Nephron progenitor cell (in vitro differentiated cells): ENCODE measurements around the gene CBL.

Experiments used
- DNase-seq: peaks from one replicate; pipeline ENCODE4 v3.0.0; 2021
- H3K27ac Mint-ChIP-seq: 2 replicates; pipeline ENCODE4 v1.8.0; 2021; ENCODE audit warnings: mild to moderate bottlenecking, moderate library complexity, mixed read lengths
- H3K27me3 Mint-ChIP-seq: 2 replicates; pipeline ENCODE4 v1.8.0; 2021; ENCODE audit warnings: mild to moderate bottlenecking, low read depth, mixed read lengths; ENCODE audit not compliant: poor library complexity
- H3K36me3 Mint-ChIP-seq: 2 replicates; pipeline ENCODE4 v1.8.0; 2021; ENCODE audit warnings: low read depth, mixed read lengths
- H3K4me1 Mint-ChIP-seq: 2 replicates; pipeline ENCODE4 v1.8.0; 2021; ENCODE audit warnings: mixed read lengths
- H3K4me3 Mint-ChIP-seq: 2 replicates; pipeline ENCODE4 v1.8.0; 2021; ENCODE audit warnings: mild to moderate bottlenecking, moderate library complexity, mixed read lengths
- H3K9me3 Mint-ChIP-seq: 2 replicates; pipeline ENCODE4 v1.8.0; 2021; ENCODE audit warnings: mild to moderate bottlenecking, moderate library complexity, mixed read lengths
- TF ChIP-seq, protein P1 (sequence below): fragments of 200-600 bp; sonication (generic); IDR thresholded peaks from 2 replicates; pipeline ENCODE4 v1.5.0; 2021; ENCODE audit warnings: antibody characterized with exemption

CBL gene

DNA sequence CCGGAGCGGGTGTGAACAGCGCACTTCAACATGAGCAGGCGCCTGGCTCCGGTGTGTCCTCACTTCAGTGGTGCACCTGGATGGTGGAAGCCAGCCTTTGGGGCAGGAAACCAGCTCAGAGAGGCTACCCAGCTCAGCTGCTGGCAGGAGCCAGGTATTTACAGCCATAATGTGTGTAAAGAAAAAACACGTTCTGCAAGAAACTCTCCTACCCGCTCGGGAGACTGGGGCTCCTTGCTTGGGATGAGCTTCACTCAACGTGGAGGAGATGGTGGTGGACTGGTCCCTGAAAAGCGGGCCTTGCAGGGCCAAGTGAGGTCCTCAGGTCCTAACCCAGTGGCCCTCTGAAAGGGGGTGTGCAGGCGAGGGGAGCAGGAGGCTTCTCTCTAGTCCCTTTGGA, 103.3 kb downstream of the CBL start:
- H3K4me1 Mint-ChIP-seq, result peaks cover 20% of the 10 kb centered on the region
- H3K9me3 Mint-ChIP-seq, result no peaks in the 10 kb centered on the region
- H3K4me3 Mint-ChIP-seq, result no peak overlapping the region
- H3K36me3 Mint-ChIP-seq, result peaks cover 20% of the 10 kb centered on the region
- DNase-seq, result no peak
- no peak overlapping the region for H3K27ac Mint-ChIP-seq
- peaks cover 4% of the 10 kb centered on the region for H3K27me3 Mint-ChIP-seq
- TF ChIP-seq, protein P1, sequence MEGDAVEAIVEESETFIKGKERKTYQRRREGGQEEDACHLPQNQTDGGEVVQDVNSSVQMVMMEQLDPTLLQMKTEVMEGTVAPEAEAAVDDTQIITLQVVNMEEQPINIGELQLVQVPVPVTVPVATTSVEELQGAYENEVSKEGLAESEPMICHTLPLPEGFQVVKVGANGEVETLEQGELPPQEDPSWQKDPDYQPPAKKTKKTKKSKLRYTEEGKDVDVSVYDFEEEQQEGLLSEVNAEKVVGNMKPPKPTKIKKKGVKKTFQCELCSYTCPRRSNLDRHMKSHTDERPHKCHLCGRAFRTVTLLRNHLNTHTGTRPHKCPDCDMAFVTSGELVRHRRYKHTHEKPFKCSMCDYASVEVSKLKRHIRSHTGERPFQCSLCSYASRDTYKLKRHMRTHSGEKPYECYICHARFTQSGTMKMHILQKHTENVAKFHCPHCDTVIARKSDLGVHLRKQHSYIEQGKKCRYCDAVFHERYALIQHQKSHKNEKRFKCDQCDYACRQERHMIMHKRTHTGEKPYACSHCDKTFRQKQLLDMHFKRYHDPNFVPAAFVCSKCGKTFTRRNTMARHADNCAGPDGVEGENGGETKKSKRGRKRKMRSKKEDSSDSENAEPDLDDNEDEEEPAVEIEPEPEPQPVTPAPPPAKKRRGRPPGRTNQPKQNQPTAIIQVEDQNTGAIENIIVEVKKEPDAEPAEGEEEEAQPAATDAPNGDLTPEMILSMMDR, result no peak

DNA sequence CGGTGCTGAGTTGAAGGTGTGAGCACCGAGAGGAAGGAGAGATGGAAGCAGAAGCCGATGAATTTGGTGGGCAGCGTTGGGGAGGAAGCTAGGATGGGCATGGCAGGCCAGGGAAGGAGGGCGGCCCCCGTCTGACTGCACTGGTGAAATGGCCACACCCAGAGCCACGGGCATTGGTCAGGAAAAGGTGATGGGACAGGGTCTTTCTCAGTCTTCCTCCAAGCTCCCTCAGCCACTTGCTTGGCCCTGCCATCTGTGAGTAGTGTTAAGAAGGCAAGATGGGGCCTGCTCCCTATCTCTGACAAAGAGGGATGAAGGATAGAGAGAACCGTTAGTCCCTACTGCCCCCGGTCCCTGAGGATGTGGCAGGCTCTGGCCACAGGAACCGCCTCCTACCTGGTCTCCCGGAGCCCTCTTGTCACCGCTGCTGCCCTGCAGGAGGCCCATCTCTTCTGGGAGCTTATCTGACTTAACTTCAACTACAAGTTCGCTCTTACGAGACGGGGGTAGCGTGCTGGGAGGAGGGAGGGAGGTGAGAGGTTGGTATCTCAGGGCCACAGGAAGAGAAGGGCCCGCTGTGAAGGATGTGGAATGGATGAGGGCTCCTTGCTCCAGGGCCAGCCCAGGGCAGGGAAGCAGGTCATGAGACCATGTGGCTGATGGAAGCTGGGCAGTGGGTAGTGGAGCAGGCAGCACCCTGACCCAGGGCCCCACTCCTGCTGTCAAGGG, 104.0 kb downstream of the CBL start:
- Mint-ChIP-seq H3K36me3 (peaks cover 15% of the 10 kb centered on the region), H3K27ac (no peak overlapping the region), H3K4me1 (peaks cover 20% of the 10 kb centered on the region), H3K27me3 (peaks cover 11% of the 10 kb centered on the region), H3K9me3 (no peaks in the 10 kb centered on the region), H3K4me3 (no peak overlapping the region)
- DNase-seq, result no peak
- TF ChIP-seq, protein P1, result no peak

DNA sequence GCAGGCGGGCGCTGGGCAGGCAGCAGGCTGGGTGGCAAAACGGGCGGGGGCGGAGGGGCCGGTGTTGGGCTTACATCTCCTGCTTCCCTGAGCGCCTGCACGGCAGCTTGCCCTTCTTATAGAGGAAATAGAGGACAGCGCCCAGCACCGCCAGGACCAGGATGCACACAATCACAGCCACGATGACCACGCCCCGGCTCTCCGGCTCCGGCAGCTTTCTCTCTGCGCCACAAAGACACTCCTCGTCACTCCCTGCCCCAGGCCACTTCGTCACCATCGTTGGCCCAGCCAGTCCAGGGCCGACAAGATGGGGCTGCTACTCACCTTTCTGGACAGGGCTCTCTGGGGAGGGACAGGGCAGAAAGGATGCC, 104.5 kb downstream of the CBL start:
- no peaks in the 10 kb centered on the region for H3K9me3 Mint-ChIP-seq
- TF ChIP-seq, protein P1, result no peak
- peaks cover 16% of the 10 kb centered on the region for H3K27me3 Mint-ChIP-seq
- DNase-seq, result no peak
- peak overlapping the region; percentile 22 for H3K27ac Mint-ChIP-seq
- H3K4me3 Mint-ChIP-seq, result no peak overlapping the region
- peaks cover 12% of the 10 kb centered on the region for H3K36me3 Mint-ChIP-seq
- peaks cover 24% of the 10 kb centered on the region for H3K4me1 Mint-ChIP-seq

DNA sequence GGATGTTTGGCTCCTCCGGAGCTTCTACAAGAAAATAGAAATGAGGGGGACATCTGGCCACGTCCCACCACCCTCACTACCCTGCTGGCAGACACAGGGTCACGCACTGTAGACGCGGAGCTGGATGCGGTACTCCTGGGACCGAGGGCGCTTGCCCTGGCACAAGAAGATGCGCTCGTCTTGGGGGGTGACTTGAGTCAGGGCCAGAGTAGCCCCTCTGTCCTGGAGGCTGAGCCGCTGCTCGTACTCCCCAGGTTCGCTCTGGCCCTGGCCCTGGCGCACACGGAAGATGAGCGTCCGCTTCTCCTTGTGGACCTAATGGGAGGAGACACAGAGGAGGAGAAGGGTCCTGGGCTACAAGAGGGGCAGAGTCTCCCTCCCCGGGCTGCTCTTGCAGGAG, 108.6 kb downstream of the CBL start:
- Mint-ChIP-seq H3K4me3 (peak overlapping the region; percentile 57), H3K27ac (no peak overlapping the region)

DNA sequence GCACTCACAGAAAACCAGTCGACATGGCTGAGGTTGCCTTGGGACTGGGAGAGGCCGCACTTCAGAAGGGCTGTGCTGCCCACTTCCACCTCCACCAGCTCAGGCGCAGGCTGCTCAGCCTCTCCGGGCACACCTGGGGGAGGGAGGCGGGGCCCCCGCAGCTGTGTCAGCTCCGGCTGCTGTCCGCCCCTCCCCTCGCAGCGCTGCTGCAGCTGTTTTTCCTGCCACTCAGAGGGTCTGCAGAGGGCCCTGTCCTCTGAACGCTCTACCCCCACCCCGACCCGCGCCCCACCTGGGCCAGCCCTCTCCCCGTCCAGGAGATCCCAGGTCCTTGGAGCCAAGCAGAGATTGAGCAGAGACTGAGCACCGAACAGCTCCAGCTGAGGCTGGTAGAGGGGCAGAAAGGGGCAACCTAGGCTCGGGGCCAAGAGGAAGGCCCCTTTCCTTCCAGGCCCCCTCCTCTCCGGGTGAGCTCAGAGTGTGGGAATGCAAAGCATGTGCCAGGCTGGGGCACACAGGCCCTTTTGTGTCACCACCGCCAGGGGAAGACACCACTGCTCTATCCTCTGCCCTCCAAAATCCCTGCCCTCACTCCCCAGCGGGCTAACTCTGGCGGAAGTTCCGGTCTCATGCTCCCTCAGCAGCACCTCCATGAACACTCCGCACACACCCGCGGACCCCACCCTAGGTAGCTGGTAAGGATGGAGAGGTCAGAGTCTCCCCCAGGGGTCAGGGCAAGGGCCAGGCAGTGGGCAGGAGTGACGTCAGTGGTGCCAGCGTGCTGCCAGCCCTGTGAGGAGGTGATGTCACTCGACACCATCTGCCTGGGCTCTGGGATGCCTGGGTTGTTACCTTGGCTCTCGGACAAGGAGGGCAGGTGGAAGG, 109.2 kb downstream of the CBL start:
- H3K9me3 Mint-ChIP-seq, result no peaks in the 10 kb centered on the region
- peaks cover 35% of the 10 kb centered on the region for H3K4me1 Mint-ChIP-seq
- peak overlapping the region; percentile 70 for H3K4me3 Mint-ChIP-seq
- TF ChIP-seq, protein P1, result no peak
- H3K27ac Mint-ChIP-seq, result no peak overlapping the region
- DNase-seq, result peak; percentile 46
- no peaks in the 10 kb centered on the region for H3K36me3 Mint-ChIP-seq
- H3K27me3 Mint-ChIP-seq, result peaks cover 26% of the 10 kb centered on the region

More for the DNA sequence above, 108.6 kb downstream of the CBL start:
- no peak for DNase-seq
- peaks cover 24% of the 10 kb centered on the region for H3K27me3 Mint-ChIP-seq
- peaks cover 28% of the 10 kb centered on the region for H3K4me1 Mint-ChIP-seq
- H3K36me3 Mint-ChIP-seq, result peaks cover 3% of the 10 kb centered on the region
- no peaks in the 10 kb centered on the region for H3K9me3 Mint-ChIP-seq
- TF ChIP-seq, protein P1, result no peak
